ENCODE data around the gene MRC1. TPM values are rescaled to one million over a fixed set of nuclear protein-coding genes. Genes with fewer than 3 reads are reported as not detected.

The MRC1 gene
- total and polyA plus RNA-seq, 10 of the 15 experiments (the other 5 are each of a cell fraction or from before 2014, with no cell fraction given) = 0.01 to 0.21 (median 0.03) TPM; not detected in 5

GRCh38 chr10:17765602-17766001, 43.5 kb upstream of the MRC1 start:
- RAD21 ChIA-PET (ENCODE audit: unreplicated experiment) = no interaction called here
- Histone ChIP-seq H3K27ac (ENCODE audit: control insufficient read depth, insufficient read depth) (no peak overlapping the region), H3K9me3 (replicated peaks; ENCODE audit: control insufficient read depth, insufficient read depth, low read length) (no peaks in the 10 kb centered on the region), H3K36me3 (ENCODE audit: control insufficient read depth in 2 of 2, insufficient read depth in 2 of 2, low read length in 1 of 2) (no peaks in the 10 kb centered on the region), H3K79me2 (ENCODE audit: control insufficient read depth, insufficient read depth, low read length) (no peaks in the 10 kb centered on the region), H3K9ac (ENCODE audit: control insufficient read depth, insufficient read depth, low read length) (no peak overlapping the region), H3K4me2 (ENCODE audit: control insufficient read depth, insufficient read depth) (no peak overlapping the region), H3K4me3 (no peak overlapping the region), H2AFZ (ENCODE audit: control insufficient read depth, low read depth, low read length) (no peak overlapping the region), H4K20me1 (ENCODE audit: control insufficient read depth, insufficient read depth) (no peaks in the 10 kb centered on the region), H3K4me1 (ENCODE audit: control insufficient read depth, insufficient read depth, low read length) (no peaks in the 10 kb centered on the region), H3K27me3 (replicated peaks in 1 of 2; ENCODE audit: control insufficient read depth in 2 of 2, insufficient read depth in 2 of 2, low read length in 1 of 2) (no peaks in the 10 kb centered on the region)
- DNase-seq (ENCODE audit: low read depth, low spot score) = no peak
- TF ChIP-seq CREM (IDR thresholded peaks at IDR 0.05; ENCODE audit: low read depth) = no peak
- no peak for TF ChIP-seq PKNOX1 (IDR thresholded peaks at IDR 0.05)
- no peak for TF ChIP-seq BCL3 (IDR thresholded peaks at IDR 0.05; ENCODE audit: borderline replicate concordance, insufficient read depth, low read depth, low read length, poor library complexity, severe bottlenecking)
- TF ChIP-seq MAX (IDR thresholded peaks at IDR 0.05; ENCODE audit: low read depth, low read length) = no peak
- no peak for TF ChIP-seq IRF4 (IDR thresholded peaks at IDR 0.05; ENCODE audit: low read depth, low read length)
- TF ChIP-seq POLR2AphosphoS5 (IDR thresholded peaks at IDR 0.05; ENCODE audit: low read length) = no peak
- TF ChIP-seq MEF2B (IDR thresholded peaks at IDR 0.05; ENCODE audit: partially characterized antibody, poor library complexity, severe bottlenecking) = no peak
- no peak for TF ChIP-seq KAT2A (conservative IDR thresholded peaks at IDR 0.05; ENCODE audit: control insufficient read depth, low read depth, low read length)
- no peak for TF ChIP-seq CREB1 (IDR thresholded peaks at IDR 0.05; ENCODE audit: low read depth)
- no peak for TF ChIP-seq TCF3 (IDR thresholded peaks at IDR 0.05; ENCODE audit: borderline replicate concordance, insufficient read depth, low read depth, low read length)
- no peak for TF ChIP-seq TARDBP (IDR thresholded peaks at IDR 0.05; ENCODE audit: borderline replicate concordance)
- no peak for TF ChIP-seq RAD51 (IDR thresholded peaks at IDR 0.05)
- TF ChIP-seq SREBF2 (IDR thresholded peaks at IDR 0.05; ENCODE audit: low read length) = no peak
- TF ChIP-seq CTCF (IDR thresholded peaks at IDR 0.05 in 2 of 3, conservative IDR thresholded peaks at IDR 0.05 in 1 of 3; ENCODE audit: control insufficient read depth in 2 of 3, extremely low read depth in 1 of 3, insufficient read depth in 1 of 3, low read depth in 3 of 3, low read length in 3 of 3) = no peak
- no peak for TF ChIP-seq NR2C2 (IDR thresholded peaks at IDR 0.05; ENCODE audit: borderline replicate concordance, control insufficient read depth, insufficient read length, low read depth)
- no peak for TF ChIP-seq STAT3 (IDR thresholded peaks at IDR 0.05; ENCODE audit: low read depth, low read length)
- intact Hi-C loops (cut with micrococcal nuclease; ENCODE audit: unreplicated experiment) (no loop called here), in situ Hi-C loops (cut with MboI) (no loop called here)
- no peak for FAIRE-seq
- POLR2A ChIA-PET = interaction anchor here (0.9 kb wide), 1 partner anchor 8 kb away, joined by 3 read pairs; no protein-coding TSS in a partner anchor
- no peak for ATAC-seq
- SMC1A ChIA-PET (ENCODE audit: uncharacterized antibody, unreplicated experiment) = no interaction called here
- WGBS (ENCODE audit: insufficient coverage, insufficient replicate concordance, low lambda C conversion rate, missing lambda C conversion rate) = 0% methylated on average over 3 of the region's 3 CpGs
- CTCF ChIA-PET = interaction anchor here (1.8 kb wide), 1 partner anchor 8 kb away, joined by 4 read pairs; no protein-coding TSS in a partner anchor
- no TSS peak for BruUV-seq (replicated peaks)

Measured in GM12878 (cell line).